Measurements from ENCODE around the gene CYSRT1.

The CYSRT1 gene

GRCh38 chr9:137212520-137212919 lies 12.5 kb upstream of the CYSRT1 start:
- no peak for DNase-seq (ENCODE audit: low read depth)

- no peak for DNase-seq (ENCODE audit: low read depth)
Measured at GRCh38 chr9:137213160-137214060, 11.6 kb upstream of the CYSRT1 start.

- no peak for DNase-seq (ENCODE audit: low read depth)
Measured at GRCh38 chr9:137214620-137215019, 10.4 kb upstream of the CYSRT1 start.

- DNase-seq (ENCODE audit: low read depth), result no peak
Measured at GRCh38 chr9:137215196-137215986, 9.6 kb upstream of the CYSRT1 start.

GRCh38 chr9:137216188-137216965 lies 8.6 kb upstream of the CYSRT1 start:
- DNase-seq (ENCODE audit: low read depth), result no peak

GRCh38 chr9:137217276-137218211 lies 7.4 kb upstream of the CYSRT1 start:
- DNase-seq (ENCODE audit: low read depth), result no peak

- DNase-seq (ENCODE audit: low read depth), result no peak
Measured at GRCh38 chr9:137218212-137218753, 6.7 kb upstream of the CYSRT1 start.

GRCh38 chr9:137218754-137219271 lies 6.2 kb upstream of the CYSRT1 start:
- DNase-seq (ENCODE audit: low read depth), result no peak

- no peak for DNase-seq (ENCODE audit: low read depth)
Measured at GRCh38 chr9:137219757-137220316, 5.1 kb upstream of the CYSRT1 start.

GRCh38 chr9:137220317-137221094 lies 4.5 kb upstream of the CYSRT1 start:
- no peak for DNase-seq (ENCODE audit: low read depth)

GRCh38 chr9:137221095-137221505 lies 3.9 kb upstream of the CYSRT1 start:
- no peak for DNase-seq (ENCODE audit: low read depth)

GRCh38 chr9:137221506-137222111 lies 3.4 kb upstream of the CYSRT1 start:
- DNase-seq (ENCODE audit: low read depth), result no peak

GRCh38 chr9:137222190-137223077 lies 2.5 kb upstream of the CYSRT1 start, which contains the start of gene RNF208:
Gene RNF208 (minus strand): TSS chr9:137222240. CDS start chr9:137221212, 1,028 bp downstream.
- DNase-seq (ENCODE audit: low read depth), result no peak

- DNase-seq (ENCODE audit: low read depth), result peak; percentile 97
Measured at GRCh38 chr9:137223078-137223970, 1.6 kb upstream of the CYSRT1 start.

GRCh38 chr9:137225699-137226331 lies 841 bp downstream of the CYSRT1 start:
- no peak for DNase-seq (ENCODE audit: low read depth)

GRCh38 chr9:137226338-137227053 lies 1.5 kb downstream of the CYSRT1 start:
- no peak for DNase-seq (ENCODE audit: low read depth)
